Measurements from ENCODE around the gene FLNA. TPM values are rescaled to one million over a fixed set of nuclear protein-coding genes. Genes with fewer than 3 reads are reported as not detected.

Gene FLNA
- total and polyA plus RNA-seq, 2 of the 13 experiments (the other 11 are each of a cell fraction or from before 2014, with no cell fraction given), result 83.4 to 174 TPM

DNA sequence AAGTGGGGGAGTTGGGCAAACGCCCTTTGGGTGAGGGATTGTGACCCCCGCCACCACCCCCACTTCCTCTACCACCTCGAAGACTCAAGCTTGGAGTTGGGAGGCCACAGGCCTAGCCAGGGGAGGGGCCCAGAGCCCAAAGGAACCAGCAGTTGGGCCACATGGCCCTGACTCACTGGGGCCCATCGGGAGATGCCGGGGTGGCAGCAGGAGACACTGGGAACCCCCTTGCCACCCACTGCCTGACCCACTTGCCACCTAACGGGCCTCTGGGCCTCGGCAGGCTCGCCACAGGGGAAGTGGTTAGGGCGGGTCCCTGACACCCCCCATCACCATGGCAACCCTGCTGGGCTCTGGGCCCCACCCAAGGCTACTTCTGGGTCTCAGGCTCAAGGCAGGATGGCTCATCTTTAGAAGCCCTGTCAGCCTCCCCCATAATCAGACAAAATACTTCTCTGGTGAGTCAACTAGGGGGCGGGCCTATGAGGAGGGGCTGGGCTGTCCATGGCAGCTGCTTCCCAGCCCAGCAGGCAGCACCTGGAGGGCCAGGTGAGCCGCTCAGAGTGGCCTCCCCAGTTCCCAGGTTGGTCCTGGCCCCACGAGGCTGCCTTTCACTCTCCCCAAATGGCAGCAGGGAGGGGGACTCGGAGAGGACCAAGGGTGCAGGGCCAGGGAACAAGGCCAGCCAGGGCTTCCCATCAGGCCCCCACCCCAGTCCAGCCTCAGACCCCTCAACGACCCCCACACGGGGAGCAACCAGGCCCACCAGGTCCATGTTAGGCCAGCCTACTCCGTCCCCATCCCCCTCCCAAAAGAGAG, 5.6 kb downstream of the FLNA start:
- Histone ChIP-seq H3K79me2 (ENCODE audit: insufficient read depth, low read length) (peaks cover 22% of the 10 kb centered on the region), H3K9ac (ENCODE audit: insufficient read depth, low read depth, low read length) (peak overlapping the region; percentile 84), H3K9me3 (ENCODE audit: low read length) (no peaks in the 10 kb centered on the region), H3K27me3 (ENCODE audit: control insufficient read depth in 1 of 2, insufficient read depth in 2 of 2, low read length in 2 of 2) (no peaks in the 10 kb centered on the region), H2AFZ (ENCODE audit: low read length) (no peak overlapping the region), H3K4me2 (ENCODE audit: low read depth, low read length) (peak overlapping the region; percentile 73), H3K4me1 (ENCODE audit: insufficient read depth, low read length) (peaks cover 33% of the 10 kb centered on the region), H3K36me3 (replicated peaks in 1 of 2; ENCODE audit: control insufficient read depth in 1 of 2, insufficient read depth in 2 of 2, low read length in 2 of 2) (peaks cover 7 to 18% of the 10 kb centered on the region in 2 experiments; a peak in 4 of 5 replicates), H3K27ac (ENCODE audit: extremely low read length, insufficient read depth, low read length) (peak overlapping the region; percentile 61), H3K4me3 (replicated peaks in 1 of 3; ENCODE audit: insufficient read depth in 1 of 3, low read depth in 2 of 3, low read length in 3 of 3) (peak overlapping the region; percentile 34 to 92 (median 80); a peak in 5 of 6 replicates), H4K20me1 (ENCODE audit: insufficient read depth, low read length) (peaks cover 7% of the 10 kb centered on the region; the same call in 1 of the 2 replicates)
- no CpG with 5 or more reads among the region's 16 CpGs for WGBS (ENCODE audit: low lambda C conversion rate)
- ATAC-seq (peak; percentile 28), FAIRE-seq (no peak), DNase-seq (ENCODE audit: low spot score) (peak; percentile 66)
- CTCF ChIA-PET (ENCODE audit: low intra/inter-chr PET ratio, low total read pairs), result no interaction called here
- intact Hi-C loops (cut with micrococcal nuclease; ENCODE audit: unreplicated experiment) (no loop called here), in situ Hi-C loops (cut with HindIII; ENCODE audit: extremely low pct_ligation_motif_present, low pct_unique_long_range_greater_than_20kb) (no loop called here)
- no TSS peak for BruUV-seq (replicated peaks)
- POLR2A ChIA-PET, result interaction anchor here (0.9 to 3.0 kb wide), 8 partner anchors 18 to 173 kb away, joined by 3 to 17 read pairs (median 4); partner anchors contain the start of genes RPL10 and SLC10A3
- no peak for TF ChIP-seq HNRNPUL1 (IDR thresholded peaks at IDR 0.05; ENCODE audit: low read depth, low read length)
- no peak for TF ChIP-seq ZFP1 (CRISPR knock-in tag; IDR thresholded peaks at IDR 0.05)
- no peak for TF ChIP-seq PITX1 (CRISPR knock-in tag; IDR thresholded peaks at IDR 0.05)
- TF ChIP-seq PHF21A (CRISPR knock-in tag; IDR thresholded peaks at IDR 0.05), result no peak
- TF ChIP-seq, protein P1, sequence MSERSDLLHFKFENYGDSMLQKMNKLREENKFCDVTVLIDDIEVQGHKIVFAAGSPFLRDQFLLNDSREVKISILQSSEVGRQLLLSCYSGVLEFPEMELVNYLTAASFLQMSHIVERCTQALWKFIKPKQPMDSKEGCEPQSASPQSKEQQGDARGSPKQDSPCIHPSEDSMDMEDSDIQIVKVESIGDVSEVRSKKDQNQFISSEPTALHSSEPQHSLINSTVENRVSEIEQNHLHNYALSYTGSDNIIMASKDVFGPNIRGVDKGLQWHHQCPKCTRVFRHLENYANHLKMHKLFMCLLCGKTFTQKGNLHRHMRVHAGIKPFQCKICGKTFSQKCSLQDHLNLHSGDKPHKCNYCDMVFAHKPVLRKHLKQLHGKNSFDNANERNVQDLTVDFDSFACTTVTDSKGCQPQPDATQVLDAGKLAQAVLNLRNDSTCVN (CRISPR knock-in tag; IDR thresholded peaks at IDR 0.05; ENCODE audit: borderline replicate concordance), result no peak
- no peak for TF ChIP-seq SOX13 (IDR thresholded peaks at IDR 0.05)
- TF ChIP-seq SOX13 (CRISPR knock-in tag; conservative IDR thresholded peaks at IDR 0.05 in 1 of 2, IDR thresholded peaks at IDR 0.05 in 1 of 2), result no peak
- TF ChIP-seq, protein P2, sequence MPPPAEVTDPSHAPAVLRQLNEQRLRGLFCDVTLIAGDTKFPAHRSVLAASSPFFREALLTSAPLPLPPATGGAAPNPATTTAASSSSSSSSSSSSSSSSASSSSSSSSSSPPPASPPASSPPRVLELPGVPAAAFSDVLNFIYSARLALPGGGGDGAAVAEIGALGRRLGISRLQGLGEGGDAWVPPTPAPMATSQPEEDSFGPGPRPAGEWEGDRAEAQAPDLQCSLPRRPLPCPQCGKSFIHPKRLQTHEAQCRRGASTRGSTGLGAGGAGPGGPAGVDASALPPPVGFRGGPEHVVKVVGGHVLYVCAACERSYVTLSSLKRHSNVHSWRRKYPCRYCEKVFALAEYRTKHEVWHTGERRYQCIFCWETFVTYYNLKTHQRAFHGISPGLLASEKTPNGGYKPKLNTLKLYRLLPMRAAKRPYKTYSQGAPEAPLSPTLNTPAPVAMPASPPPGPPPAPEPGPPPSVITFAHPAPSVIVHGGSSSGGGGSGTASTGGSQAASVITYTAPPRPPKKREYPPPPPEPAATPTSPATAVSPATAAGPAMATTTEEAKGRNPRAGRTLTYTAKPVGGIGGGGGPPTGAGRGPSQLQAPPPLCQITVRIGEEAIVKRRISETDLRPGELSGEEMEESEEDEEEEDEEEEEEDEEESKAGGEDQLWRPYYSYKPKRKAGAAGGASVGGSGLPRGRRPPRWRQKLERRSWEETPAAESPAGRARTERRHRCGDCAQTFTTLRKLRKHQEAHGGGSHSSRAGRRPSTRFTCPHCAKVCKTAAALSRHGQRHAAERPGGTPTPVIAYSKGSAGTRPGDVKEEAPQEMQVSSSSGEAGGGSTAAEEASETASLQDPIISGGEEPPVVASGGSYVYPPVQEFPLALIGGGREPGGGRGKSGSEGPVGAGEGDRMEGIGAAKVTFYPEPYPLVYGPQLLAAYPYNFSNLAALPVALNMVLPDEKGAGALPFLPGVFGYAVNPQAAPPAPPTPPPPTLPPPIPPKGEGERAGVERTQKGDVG (CRISPR knock-in tag; IDR thresholded peaks at IDR 0.05; ENCODE audit: borderline replicate concordance), result no peak
- TF ChIP-seq, protein P3, sequence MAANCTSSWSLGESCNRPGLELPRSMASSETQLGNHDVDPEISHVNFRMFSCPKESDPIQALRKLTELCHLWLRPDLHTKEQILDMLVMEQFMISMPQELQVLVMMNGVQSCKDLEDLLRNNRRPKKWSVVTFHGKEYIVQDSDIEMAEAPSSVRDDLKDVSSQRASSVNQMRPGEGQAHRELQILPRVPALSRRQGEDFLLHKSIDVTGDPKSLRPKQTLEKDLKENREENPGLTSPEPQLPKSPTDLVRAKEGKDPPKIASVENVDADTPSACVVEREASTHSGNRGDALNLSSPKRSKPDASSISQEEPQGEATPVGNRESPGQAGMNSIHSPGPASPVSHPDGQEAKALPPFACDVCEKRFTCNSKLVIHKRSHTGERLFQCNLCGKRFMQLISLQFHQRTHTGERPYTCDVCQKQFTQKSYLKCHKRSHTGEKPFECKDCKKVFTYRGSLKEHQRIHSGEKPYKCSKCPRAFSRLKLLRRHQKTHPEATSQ (CRISPR knock-in tag; IDR thresholded peaks at IDR 0.05; ENCODE audit: borderline replicate concordance), result no peak
- TF ChIP-seq, protein P4, sequence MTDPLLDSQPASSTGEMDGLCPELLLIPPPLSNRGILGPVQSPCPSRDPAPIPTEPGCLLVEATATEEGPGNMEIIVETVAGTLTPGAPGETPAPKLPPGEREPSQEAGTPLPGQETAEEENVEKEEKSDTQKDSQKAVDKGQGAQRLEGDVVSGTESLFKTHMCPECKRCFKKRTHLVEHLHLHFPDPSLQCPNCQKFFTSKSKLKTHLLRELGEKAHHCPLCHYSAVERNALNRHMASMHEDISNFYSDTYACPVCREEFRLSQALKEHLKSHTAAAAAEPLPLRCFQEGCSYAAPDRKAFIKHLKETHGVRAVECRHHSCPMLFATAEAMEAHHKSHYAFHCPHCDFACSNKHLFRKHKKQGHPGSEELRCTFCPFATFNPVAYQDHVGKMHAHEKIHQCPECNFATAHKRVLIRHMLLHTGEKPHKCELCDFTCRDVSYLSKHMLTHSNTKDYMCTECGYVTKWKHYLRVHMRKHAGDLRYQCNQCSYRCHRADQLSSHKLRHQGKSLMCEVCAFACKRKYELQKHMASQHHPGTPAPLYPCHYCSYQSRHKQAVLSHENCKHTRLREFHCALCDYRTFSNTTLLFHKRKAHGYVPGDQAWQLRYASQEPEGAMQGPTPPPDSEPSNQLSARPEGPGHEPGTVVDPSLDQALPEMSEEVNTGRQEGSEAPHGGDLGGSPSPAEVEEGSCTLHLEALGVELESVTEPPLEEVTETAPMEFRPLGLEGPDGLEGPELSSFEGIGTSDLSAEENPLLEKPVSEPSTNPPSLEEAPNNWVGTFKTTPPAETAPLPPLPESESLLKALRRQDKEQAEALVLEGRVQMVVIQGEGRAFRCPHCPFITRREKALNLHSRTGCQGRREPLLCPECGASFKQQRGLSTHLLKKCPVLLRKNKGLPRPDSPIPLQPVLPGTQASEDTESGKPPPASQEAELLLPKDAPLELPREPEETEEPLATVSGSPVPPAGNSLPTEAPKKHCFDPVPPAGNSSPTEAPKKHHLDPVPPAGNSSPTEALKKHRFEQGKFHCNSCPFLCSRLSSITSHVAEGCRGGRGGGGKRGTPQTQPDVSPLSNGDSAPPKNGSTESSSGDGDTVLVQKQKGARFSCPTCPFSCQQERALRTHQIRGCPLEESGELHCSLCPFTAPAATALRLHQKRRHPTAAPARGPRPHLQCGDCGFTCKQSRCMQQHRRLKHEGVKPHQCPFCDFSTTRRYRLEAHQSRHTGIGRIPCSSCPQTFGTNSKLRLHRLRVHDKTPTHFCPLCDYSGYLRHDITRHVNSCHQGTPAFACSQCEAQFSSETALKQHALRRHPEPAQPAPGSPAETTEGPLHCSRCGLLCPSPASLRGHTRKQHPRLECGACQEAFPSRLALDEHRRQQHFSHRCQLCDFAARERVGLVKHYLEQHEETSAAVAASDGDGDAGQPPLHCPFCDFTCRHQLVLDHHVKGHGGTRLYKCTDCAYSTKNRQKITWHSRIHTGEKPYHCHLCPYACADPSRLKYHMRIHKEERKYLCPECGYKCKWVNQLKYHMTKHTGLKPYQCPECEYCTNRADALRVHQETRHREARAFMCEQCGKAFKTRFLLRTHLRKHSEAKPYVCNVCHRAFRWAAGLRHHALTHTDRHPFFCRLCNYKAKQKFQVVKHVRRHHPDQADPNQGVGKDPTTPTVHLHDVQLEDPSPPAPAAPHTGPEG (CRISPR knock-in tag; IDR thresholded peaks at IDR 0.05), result no peak

Data from HepG2 (cell line).